HAP-1 (cell line): ENCODE results near the gene PLEKHA5.
"Not testable (repeated sequence)": the region's sequence is repeated elsewhere in the genome, so short reads cannot be mapped to it uniquely, and the experiment has no call there.

Experiments
- DNase-seq, 2 experiments: peaks; one replicate each; pipeline ENCODE4 v3.0.0-alpha.2; 2016 to 2020; ENCODE audit warnings: low spot score in 2 of 2
- H3K27me3 ChIP-seq: fragments of 250-450 bp; sonication (Bioruptor Pico); 2 replicates; pipeline ENCODE4 v1.5.1; 2020; ENCODE audit warnings: low read depth, mild to moderate bottlenecking, moderate library complexity
- H3K36me3 ChIP-seq: fragments of 250-450 bp; sonication (Bioruptor Pico); replicated peaks from 2 replicates; pipeline ENCODE4 v1.5.1; 2020; ENCODE audit warnings: mild to moderate bottlenecking
- H3K4me1 ChIP-seq: fragments of 250-450 bp; sonication (Bioruptor Pico); 2 replicates; pipeline ENCODE4 v1.5.1; 2020; ENCODE audit warnings: mild to moderate bottlenecking
- H3K4me3 ChIP-seq: fragments of 250-450 bp; sonication (Bioruptor Pico); 2 replicates; pipeline ENCODE4 v1.5.1; 2020; ENCODE audit warnings: mild to moderate bottlenecking, moderate library complexity
- H3K9me3 ChIP-seq: fragments of 250-450 bp; sonication (Bioruptor Pico); 2 replicates; pipeline ENCODE4 v1.5.1; 2020; ENCODE audit warnings: mild to moderate bottlenecking, moderate library complexity
- in situ Hi-C: fragments of 300-500 bp; cut with MboI; formaldehyde crosslinking; loops from 3 replicates; pipeline ENCODE4 v1.14.3; 2020; ENCODE audit warnings: low sequenced_read_pairs, inconsistent platforms, mixed read lengths

PLEKHA5 gene

GRCh38 chr12:19305621-19306020 lies 176.1 kb downstream of the PLEKHA5 start:
- H3K4me3 ChIP-seq, H3K27me3 ChIP-seq, H3K4me1 ChIP-seq, DNase-seq, H3K9me3 ChIP-seq, in situ Hi-C loops: not testable (repeated sequence)
- peaks cover 16% of the 10 kb centered on the region for H3K36me3 ChIP-seq

- in situ Hi-C loops, result no loop called here
- no peak for DNase-seq
- H3K4me1 ChIP-seq, result no peaks in the 10 kb centered on the region
- peaks cover 16% of the 10 kb centered on the region for H3K36me3 ChIP-seq
- H3K9me3 ChIP-seq, result no peaks in the 10 kb centered on the region
- no peaks in the 10 kb centered on the region for H3K27me3 ChIP-seq
- H3K4me3 ChIP-seq, result no peak overlapping the region
Measured at GRCh38 chr12:19306366-19306765, 176.8 kb downstream of the PLEKHA5 start.

GRCh38 chr12:19307451-19307850 lies 177.9 kb downstream of the PLEKHA5 start:
- no peaks in the 10 kb centered on the region for H3K4me1 ChIP-seq
- no peaks in the 10 kb centered on the region for H3K9me3 ChIP-seq
- no peak for DNase-seq
- no peak overlapping the region for H3K4me3 ChIP-seq
- in situ Hi-C loops, result no loop called here
- peaks cover 8% of the 10 kb centered on the region for H3K36me3 ChIP-seq
- no peaks in the 10 kb centered on the region for H3K27me3 ChIP-seq

GRCh38 chr12:19311165-19311564 lies 181.6 kb downstream of the PLEKHA5 start:
- in situ Hi-C loops, result no loop called here

DNA sequence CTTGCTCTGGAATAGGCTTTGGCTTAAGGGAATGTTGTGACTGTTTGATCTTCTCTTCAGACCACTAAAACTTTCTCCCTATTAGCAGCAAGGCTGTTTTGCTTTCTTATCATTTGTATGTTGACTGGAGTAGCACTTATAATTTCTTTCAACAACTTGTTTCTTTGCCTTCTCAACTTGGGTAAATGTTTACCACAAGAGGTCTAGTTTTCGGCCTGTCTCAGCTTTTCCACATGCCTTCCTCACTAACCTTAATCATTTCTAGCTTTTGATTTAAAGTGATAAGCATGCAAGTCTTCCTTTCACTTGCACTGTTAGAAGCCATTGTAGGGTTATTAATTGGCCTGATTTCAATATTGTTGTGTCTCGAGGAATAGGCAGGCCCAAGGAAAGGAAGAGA lies 183.1 kb downstream of the PLEKHA5 start:
- Histone ChIP-seq H3K27me3 (no peaks in the 10 kb centered on the region), H3K4me3 (no peak overlapping the region), H3K9me3 (no peaks in the 10 kb centered on the region), H3K36me3 (no peaks in the 10 kb centered on the region), H3K4me1 (peaks cover 3% of the 10 kb centered on the region; the same call in 1 of the 2 replicates)
- in situ Hi-C loops, result no loop called here
- DNase-seq, result no peak

More at GRCh38 chr12:19311165-19311564, 181.6 kb downstream of the PLEKHA5 start:
- no peak overlapping the region for H3K4me3 ChIP-seq
- H3K36me3 ChIP-seq, result peaks cover 4% of the 10 kb centered on the region
- DNase-seq, result no peak
- no peaks in the 10 kb centered on the region for H3K9me3 ChIP-seq
- H3K4me1 ChIP-seq, result peaks cover 3% of the 10 kb centered on the region; the same call in 1 of the 2 replicates
- no peaks in the 10 kb centered on the region for H3K27me3 ChIP-seq

- H3K4me1 ChIP-seq, result peaks cover 3% of the 10 kb centered on the region; the same call in 1 of the 2 replicates
- H3K4me3 ChIP-seq, result no peak overlapping the region
- H3K27me3 ChIP-seq, result no peaks in the 10 kb centered on the region
- H3K9me3 ChIP-seq, result no peaks in the 10 kb centered on the region
- 0 out of 2 replicates have a peak, but pooled peaks cover 3% of the 10 kb centered on the region for H3K36me3 ChIP-seq
- in situ Hi-C loops, result no loop called here
- no peak for DNase-seq
Measured at GRCh38 chr12:19316425-19316824, 186.9 kb downstream of the PLEKHA5 start.

- peaks cover 22% of the 10 kb centered on the region for H3K36me3 ChIP-seq
- in situ Hi-C loops, result no loop called here
- DNase-seq, result no peak
Measured at GRCh38 chr12:19322376-19322775, 192.8 kb downstream of the PLEKHA5 start.

DNA sequence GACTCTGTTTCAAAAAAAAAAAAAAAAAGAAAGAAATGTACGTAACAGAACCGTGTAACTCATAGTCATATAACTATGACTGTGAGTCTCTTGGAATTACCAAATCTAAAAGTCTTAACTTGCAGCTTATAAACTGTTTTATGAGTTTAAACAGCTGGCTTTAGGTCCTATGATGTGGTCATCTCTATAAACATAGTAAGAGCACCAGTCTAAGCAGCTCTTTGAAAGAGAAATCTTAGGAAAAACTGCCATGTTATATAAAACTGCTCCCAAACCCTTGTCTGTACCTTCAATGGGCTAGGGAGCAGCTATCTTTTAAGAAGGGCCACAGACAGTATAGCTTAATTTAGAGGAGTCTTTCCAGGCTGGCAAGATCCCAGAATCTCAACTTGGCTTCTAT lies 194.3 kb downstream of the PLEKHA5 start:
- in situ Hi-C loops, result no loop called here
- Histone ChIP-seq H3K36me3 (peaks cover 22% of the 10 kb centered on the region), H3K9me3 (0 out of 2 replicates have a peak, but pooled peaks cover 6% of the 10 kb centered on the region), H3K4me3 (no peak overlapping the region), H3K27me3 (no peaks in the 10 kb centered on the region), H3K4me1 (no peaks in the 10 kb centered on the region)
- no peak for DNase-seq

More at GRCh38 chr12:19322376-19322775, 192.8 kb downstream of the PLEKHA5 start:
- H3K27me3 ChIP-seq, result no peaks in the 10 kb centered on the region
- no peak overlapping the region for H3K4me3 ChIP-seq
- H3K4me1 ChIP-seq, result no peaks in the 10 kb centered on the region
- H3K9me3 ChIP-seq, result 0 out of 2 replicates have a peak, but pooled peaks cover 6% of the 10 kb centered on the region

DNA sequence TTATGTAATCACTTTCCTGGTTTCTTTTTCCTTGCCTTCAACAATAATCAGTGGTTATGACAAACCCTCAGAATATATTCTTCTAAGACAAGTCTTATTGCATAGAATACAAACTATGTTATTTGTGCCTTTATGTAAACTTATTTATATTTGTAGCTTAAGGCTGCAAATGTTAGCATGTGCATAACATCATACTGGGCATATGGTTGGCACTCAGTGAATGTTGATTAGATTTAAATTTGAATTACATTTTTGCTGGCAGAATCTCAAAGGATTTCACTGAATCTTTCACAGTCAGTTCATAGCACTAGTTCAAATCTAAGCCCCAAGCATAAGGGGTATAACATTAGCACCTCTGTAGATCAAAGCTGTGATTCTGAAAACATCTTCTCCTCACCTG lies 196.6 kb downstream of the PLEKHA5 start:
- no peaks in the 10 kb centered on the region for H3K27me3 ChIP-seq
- H3K4me3 ChIP-seq, result no peak overlapping the region
- 0 out of 2 replicates have a peak, but pooled peaks cover 6% of the 10 kb centered on the region for H3K9me3 ChIP-seq
- no peaks in the 10 kb centered on the region for H3K4me1 ChIP-seq
- no peak for DNase-seq
- H3K36me3 ChIP-seq, result peaks cover 19% of the 10 kb centered on the region
- in situ Hi-C loops, result no loop called here

GRCh38 chr12:19332196-19332595 lies 202.7 kb downstream of the PLEKHA5 start:
- Histone ChIP-seq H3K9me3 (no peaks in the 10 kb centered on the region), H3K4me3 (no peak overlapping the region), H3K4me1 (no peaks in the 10 kb centered on the region), H3K36me3 (peaks cover 8% of the 10 kb centered on the region; the same call in 1 of the 2 replicates), H3K27me3 (no peaks in the 10 kb centered on the region)
- in situ Hi-C loops, result no loop called here
- DNase-seq, result no peak

DNA sequence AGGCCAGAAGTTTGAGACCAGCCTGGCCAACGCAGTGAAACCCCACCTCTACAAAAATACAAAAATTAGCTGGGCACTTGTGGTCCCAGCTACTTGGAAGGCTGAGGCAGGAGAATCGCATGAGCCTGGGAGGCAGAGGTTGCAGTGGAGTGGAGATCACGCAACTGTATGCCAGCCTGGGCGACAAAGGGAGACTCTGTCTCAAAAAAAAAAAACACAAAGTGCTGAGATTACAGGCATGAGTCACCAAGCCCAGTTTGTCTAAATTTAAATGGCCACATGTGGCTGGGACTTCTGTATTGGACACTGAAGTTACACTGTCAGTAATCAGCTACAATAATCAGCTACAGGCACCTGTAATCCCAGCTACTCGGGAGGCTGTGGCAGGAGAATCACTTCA lies 208.9 kb downstream of the PLEKHA5 start:
- H3K9me3 ChIP-seq, result no peaks in the 10 kb centered on the region; the same call in 1 of the 2 replicates
- H3K27me3 ChIP-seq, result no peaks in the 10 kb centered on the region
- peaks cover 37% of the 10 kb centered on the region for H3K36me3 ChIP-seq
- peaks cover 2% of the 10 kb centered on the region for H3K4me1 ChIP-seq
- no peak for DNase-seq
- in situ Hi-C loops, result no loop called here
- no peak overlapping the region for H3K4me3 ChIP-seq

DNA sequence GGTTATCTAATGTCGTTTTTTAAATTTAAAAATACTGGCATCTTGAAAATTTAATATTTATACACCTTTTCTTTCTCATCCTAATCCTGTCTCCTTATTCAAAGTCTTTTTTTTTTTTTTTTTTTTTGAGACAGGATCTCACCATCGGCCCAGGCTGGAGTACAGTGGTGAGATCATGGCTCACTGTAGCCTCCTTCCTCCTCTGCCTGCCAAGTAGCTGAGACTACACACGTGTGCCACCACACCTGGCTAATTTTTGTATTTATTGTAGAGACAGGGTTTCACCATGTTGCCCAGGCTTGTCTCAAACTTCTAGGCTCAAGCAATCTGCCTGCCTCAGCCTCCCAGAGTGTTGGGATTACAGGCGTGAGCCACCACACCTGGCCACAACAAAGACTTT lies 221.3 kb downstream of the PLEKHA5 start:
- H3K4me3 ChIP-seq, H3K9me3 ChIP-seq, H3K4me1 ChIP-seq, H3K27me3 ChIP-seq, DNase-seq, in situ Hi-C loops: not testable (repeated sequence)
- H3K36me3 ChIP-seq, result peaks cover 48% of the 10 kb centered on the region

DNA sequence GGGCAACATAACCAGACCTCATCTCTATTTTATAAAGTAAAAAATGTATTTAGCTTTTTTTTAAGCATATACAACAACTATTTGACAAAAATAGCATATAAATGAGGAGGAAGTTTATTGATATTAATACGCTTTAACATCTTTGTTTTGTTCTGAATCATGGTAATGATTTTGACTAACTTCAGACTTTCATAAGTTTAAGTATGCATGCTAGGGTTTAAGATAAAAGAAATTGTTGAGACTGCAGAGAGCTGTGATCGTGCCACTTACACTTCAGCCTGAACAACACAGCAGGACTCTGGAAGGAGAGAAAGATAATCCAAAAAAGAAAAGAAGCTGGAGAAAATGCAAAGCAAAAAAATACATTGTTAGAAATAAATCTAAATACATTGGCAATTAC lies 221.8 kb downstream of the PLEKHA5 start:
- no peak for DNase-seq
- in situ Hi-C loops, result no loop called here
- Histone ChIP-seq H3K27me3 (no peaks in the 10 kb centered on the region), H3K4me1 (no peaks in the 10 kb centered on the region), H3K36me3 (peaks cover 52% of the 10 kb centered on the region), H3K4me3 (no peak overlapping the region), H3K9me3 (no peaks in the 10 kb centered on the region)

DNA sequence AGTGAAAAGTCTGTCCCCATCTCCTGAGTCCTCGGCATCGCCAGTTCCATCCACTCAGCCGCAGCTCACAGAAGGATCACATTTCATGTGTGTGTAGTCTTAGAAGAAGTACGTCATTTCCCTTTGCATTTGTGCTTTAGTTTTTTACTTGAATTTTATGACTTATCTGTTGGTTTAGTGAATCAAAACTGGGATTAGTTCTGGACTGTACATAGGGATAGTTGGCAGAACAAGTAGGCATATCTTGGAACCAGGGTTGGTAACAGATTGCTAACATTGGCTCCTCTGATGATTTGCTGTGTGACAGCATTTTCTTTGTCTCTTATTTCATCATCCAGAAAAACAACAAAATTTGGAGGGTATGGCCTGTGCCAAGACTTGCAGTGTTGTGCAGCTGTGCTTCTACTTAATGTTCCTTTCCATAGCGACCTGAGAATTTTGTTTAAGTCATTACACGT lies 240.2 kb downstream of the PLEKHA5 start:
- H3K36me3 ChIP-seq, result peaks cover 39% of the 10 kb centered on the region
- H3K9me3 ChIP-seq, result no peaks in the 10 kb centered on the region
- H3K4me3 ChIP-seq, result no peak overlapping the region
- DNase-seq, result no peak
- H3K4me1 ChIP-seq, result peaks cover 3% of the 10 kb centered on the region
- no peaks in the 10 kb centered on the region for H3K27me3 ChIP-seq
- in situ Hi-C loops, result loop anchor here (10.0 kb wide), 1 partner anchor 75 kb away; no protein-coding TSS in a partner anchor

- DNase-seq, result no peak
- Histone ChIP-seq H3K4me3 (no peak overlapping the region), H3K27me3 (no peaks in the 10 kb centered on the region), H3K9me3 (no peaks in the 10 kb centered on the region), H3K36me3 (peaks cover 18% of the 10 kb centered on the region), H3K4me1 (peaks cover 19% of the 10 kb centered on the region)
- in situ Hi-C loops, result loop anchor here (10.0 kb wide), 1 partner anchor 71 kb away; no protein-coding TSS in a partner anchor
Measured at GRCh38 chr12:19373586-19373985, 244.1 kb downstream of the PLEKHA5 start.
